GM21528 (cell line): ENCODE data around the gene RIOK3.
"Not testable (repeated sequence)": the region's sequence is repeated elsewhere in the genome, so short reads cannot be mapped to it uniquely, and the experiment has no call there.

ENCODE experiments used
- ATAC-seq: cut with Tn5 transposase; IDR thresholded peaks from one replicate; pipeline ENCODE4 v1.9.1; 2021; ENCODE audit warnings: mild to moderate bottlenecking, moderate library complexity; ENCODE audit not compliant: unreplicated experiment, low FRiP score

The RIOK3 gene

DNA sequence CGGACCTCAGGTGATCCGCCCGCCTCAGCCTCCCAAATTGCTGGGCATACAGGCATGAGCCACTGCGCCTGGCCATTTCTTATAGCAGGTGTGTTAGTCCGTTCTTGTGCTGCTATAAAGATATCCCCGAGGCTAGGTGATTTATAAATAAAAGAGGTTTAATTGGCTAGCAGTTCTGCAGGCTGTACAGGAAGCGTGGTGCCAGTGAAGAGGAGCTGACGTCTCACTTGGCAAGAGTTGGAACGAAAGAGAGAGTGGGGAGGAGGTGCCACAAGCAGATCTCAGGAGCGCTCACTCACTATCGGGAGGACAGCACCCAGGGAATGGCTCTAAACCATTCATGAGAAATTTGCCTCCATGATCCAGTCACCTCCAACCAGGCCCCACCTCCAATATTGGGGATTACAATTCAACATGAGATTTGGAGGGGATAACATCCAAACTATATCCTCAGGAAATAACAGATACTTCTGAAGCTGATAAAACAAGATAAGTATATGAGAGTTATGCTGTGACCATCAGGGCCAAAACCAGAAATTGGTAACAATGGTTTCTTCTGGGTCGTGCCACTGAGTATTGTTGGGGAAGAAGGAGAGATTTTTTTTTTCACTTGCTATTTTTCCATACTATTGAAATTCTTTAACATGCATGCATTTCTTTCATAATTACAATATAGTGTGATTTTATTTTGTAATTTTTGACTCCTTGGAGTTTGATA, 42.8 kb downstream of the RIOK3 start:
- ATAC-seq, result no peak

DNA sequence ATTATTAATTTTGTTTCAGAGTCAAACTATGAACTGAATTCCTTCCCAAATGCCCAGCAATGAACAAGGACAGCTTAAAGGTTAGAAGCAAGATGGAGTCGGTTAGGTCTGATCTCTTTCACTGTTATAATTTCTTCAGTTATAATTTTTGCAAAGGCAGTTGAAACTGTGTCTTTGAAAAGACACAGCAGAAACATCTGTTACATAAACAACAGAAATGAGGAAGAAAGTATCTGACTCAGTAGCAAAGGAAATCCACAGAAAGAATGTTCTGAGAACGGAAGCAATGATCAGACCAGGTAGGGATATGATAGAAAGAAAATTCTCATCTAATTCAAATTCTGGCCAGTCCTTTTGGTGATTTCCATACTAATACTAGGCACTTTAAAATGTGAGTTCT, 45.0 kb downstream of the RIOK3 start:
- ATAC-seq, result no peak

- no peak for ATAC-seq
Measured at GRCh38 chr18:23498877-23499276, 45.8 kb downstream of the RIOK3 start.

GRCh38 chr18:23499291-23499781, 46.2 kb downstream of the RIOK3 start:
- no peak for ATAC-seq

DNA sequence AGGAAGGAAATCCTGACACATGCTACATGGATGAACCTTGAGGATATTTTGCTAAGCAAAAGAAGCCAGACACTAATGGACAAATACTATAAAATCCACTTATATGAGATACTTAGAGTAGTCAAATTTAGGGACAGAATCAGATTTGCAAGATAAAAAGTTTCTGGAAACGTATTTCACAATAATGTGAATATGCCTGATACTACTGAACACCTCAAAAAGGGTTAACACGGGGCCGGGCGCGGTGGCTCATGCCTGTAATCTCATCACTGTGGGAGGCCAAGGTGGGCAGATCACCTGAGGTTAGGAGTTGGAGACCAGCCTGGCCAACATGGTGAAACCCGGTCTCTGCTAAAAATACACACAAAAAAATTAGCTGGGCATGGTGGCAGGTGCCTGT, 48.5 kb downstream of the RIOK3 start:
- ATAC-seq, result no peak

GRCh38 chr18:23502516-23503037, 49.5 kb downstream of the RIOK3 start:
- ATAC-seq, result no peak

DNA sequence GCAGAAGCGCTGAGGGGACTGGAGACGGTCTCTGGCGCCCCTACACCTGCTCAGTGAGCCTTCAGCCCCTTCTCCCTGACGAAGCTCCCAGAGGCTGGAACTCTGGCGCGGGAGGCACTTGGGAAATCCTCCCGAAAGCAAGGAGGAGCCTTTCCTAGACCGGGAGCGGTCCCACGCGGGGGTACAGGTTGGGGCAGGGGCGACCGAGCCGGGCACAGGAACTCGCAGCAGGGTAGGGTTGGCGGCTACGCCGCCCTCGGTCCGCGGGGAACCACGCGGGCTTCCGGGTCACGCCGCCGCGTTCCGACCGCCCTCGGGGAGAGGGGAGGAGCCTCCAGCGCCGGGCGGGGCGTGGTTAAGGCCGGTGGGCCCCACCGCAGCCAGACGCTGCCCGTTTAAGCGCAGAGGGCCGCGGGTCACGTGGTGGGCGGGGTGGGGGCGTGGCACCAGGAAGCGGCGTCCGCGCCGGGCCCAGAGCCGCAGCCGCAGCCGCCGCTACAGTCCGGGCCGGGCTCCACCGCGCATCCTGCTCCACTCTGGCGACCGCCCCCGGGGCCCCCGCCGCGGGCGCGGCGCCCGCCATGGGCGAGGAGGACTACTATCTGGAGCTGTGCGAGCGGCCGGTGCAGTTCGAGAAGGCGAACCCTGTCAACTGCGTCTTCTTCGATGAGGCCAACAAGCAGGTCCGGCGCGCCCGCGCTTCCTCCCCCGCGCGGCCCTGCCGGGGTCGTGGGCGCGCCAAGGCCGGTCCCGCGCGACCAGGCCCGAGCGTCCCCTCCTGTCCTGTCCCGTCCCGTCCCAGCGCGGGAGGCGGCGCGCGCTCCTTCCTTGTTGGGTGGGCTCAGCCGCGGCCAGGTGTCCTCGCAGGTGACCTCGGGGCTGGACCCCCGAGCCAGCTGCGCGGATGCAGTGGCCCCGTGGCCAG, 50.2 kb downstream of the RIOK3 start, which contains the start of gene RMC1:
Gene RMC1, plus strand, starts transcription at position 474 of the 925 bp plus-strand sequence. Its CDS starts 108 bp downstream, at position 582.
- peak; percentile 80 for ATAC-seq

GRCh38 chr18:23503963-23504344, 50.9 kb downstream of the RIOK3 start:
- no peak for ATAC-seq

- peak; percentile 43 for ATAC-seq
Measured at GRCh38 chr18:23504720-23505119, 51.6 kb downstream of the RIOK3 start.

- no peak for ATAC-seq
Measured at GRCh38 chr18:23506393-23506792, 53.3 kb downstream of the RIOK3 start.

DNA sequence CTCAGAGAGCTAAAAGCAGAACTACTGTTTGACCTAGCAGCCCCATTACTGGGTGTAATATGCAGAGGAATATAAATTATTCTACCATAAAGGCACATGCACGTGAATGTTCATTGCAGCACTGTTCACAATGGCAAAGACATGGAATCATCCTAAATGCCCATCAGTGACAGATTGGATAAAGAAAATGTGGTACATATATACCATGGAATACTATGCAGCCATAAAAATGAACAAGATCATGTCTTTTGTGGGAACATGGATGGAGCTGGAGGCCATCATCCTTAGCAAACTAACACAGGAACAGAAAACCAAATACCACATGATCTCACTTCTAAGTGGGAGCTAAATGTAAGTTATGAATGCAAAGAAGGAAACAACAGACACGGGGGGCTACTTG, 57.8 kb downstream of the RIOK3 start:
- not testable (repeated sequence) for ATAC-seq

DNA sequence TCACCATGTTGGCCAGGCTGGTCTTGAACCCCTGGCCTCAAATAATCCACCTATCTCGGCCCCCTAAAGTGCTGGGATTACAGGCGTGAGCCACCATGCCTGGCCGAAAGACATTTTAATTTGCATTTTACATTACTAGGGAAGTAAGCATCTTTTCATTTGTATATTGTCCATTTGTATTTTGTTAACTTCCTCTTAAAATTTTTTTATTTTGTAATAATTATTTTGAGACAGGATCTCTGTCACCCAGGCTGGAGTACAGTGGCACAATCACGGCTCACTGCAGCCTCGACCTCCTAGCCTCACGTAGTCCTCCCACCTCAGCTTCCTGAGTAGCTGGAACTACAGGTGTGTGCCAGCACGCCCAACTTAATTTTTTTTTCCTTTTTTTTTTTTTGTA, 59.1 kb downstream of the RIOK3 start:
- ATAC-seq, result not testable (repeated sequence)

DNA sequence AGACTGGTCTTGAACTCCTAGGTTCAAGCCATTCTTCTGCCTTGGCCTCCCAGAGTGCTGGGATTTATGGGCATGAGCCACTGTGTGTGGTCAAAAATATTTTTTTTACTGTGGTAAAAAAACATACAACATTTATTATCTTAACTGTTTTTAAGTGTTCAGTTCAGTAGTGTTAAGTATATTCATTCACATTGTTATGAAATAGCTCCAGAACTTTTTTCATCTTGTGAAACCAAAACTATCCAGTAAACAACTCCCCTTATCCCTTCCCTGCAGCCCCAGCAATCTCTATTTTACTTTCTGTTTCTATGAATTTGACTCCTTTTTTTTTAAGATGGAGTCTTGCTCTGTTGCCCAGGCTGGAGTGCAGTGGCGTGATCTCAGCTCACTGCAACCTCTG, 59.6 kb downstream of the RIOK3 start:
- no peak for ATAC-seq

DNA sequence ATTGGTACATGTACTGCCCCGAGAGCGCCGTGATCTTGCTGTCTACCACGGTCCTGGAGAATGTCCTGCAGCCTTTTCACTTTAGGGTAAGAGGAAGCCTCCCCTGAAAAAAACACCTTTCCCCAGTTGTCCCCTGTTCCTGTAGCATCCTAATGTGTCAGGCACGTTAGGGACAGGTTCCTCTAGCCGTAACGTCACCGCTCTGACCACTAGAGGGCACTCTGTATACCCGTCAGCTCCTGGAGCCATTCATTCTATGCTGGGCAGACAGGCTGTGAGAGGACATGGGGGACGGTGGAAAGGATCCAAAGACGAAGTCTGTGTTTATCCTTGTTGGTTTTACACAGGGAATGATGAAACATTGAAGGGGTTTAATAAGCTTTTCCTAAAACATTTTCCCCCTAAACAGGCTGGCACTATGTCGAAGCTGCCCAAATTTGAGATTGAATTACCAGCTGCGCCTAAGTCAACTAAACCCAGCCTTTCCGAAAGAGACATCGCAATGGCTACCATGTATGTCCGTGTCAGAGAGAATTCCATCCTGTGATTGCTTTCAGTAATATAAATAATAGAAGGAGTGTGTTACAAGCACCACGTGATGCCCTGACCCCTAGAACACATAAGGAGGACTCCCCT, 62.9 kb downstream of the RIOK3 start:
- ATAC-seq, result peak; percentile 73

GRCh38 chr18:23519734-23520133, 66.6 kb downstream of the RIOK3 start:
- no peak for ATAC-seq

GRCh38 chr18:23521271-23521670, 68.2 kb downstream of the RIOK3 start:
- ATAC-seq, result no peak

DNA sequence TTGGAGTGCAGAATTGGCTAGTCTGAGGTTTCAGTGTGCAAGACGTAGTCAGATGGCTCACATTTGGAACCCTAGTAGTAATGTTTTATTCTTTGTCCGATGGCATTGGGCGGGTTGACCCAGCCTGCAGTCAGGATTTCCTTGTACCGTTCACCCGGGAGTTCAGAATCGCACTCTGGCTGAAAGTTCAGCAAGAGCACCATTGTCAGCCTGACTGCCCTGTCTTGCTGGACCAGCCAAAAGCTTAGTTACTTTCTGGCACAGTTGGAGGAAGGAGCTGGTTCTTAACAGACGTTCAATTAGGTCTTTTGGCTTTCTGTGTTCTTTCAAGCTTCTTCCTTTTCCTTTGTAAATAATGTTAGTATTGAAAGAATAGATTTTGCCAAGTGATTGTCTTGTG, 68.8 kb downstream of the RIOK3 start:
- ATAC-seq, result no peak

- ATAC-seq, result no peak
Measured at GRCh38 chr18:23523429-23524212, 70.5 kb downstream of the RIOK3 start.

- no peak for ATAC-seq
Measured at GRCh38 chr18:23524213-23524707, 71.2 kb downstream of the RIOK3 start.
